Measurements from ENCODE around the gene TTBK1.

DNA sequence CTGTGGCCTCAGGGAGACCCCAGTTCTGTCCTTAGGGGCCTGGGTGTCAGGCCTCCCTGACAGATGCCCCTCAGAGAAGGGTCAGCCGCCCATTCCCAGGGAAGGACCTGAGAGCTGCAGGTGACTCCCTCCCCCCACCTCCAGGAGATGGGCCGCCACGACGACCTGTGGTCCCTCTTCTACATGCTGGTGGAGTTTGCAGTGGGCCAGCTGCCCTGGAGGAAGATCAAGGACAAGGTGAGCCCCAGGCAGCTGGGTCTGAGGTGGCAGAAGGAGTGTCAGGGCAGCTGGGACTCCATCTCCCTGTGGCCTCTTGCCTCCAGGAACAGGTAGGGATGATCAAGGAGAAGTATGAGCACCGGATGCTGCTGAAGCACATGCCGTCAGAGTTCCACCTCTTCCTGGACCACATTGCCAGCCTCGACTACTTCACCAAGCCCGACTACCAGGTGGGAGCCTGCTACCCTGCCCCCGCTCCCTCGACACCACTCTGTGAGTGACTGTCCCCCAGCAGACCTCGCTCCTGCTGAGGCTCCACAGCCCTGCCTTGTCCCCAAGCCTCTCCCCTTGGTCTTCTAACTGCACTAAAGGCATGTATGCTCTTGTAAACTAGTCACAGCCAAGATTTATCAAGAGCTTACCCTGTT lies 12.2 kb downstream of the TTBK1 start:
- no peak for TF ChIP-seq POLR2A (IDR thresholded peaks at IDR 0.05; ENCODE audit: low read length)
- no peak for TF ChIP-seq GATA1 (IDR thresholded peaks at IDR 0.05; ENCODE audit: low read depth, low read length)
